Dorsolateral prefrontal cortex (tissue), 118 donors: ENCODE measurements around the gene TEKT3. TPM values are rescaled to one million over a fixed set of nuclear protein-coding genes. Genes with fewer than 3 reads are reported as not detected.

Source experiments
- total RNA-seq, 120 experiments: library from RNA; stranded (reverse); gene quantifications; one replicate each; pipeline versions ENCODE4 v1.2.3 to v1.2.4, GENCODE V29; 2022

Gene TEKT3
- total RNA-seq, 120 experiments from 2014 or later, result 0.44 to 7.4 (median 2.7) TPM; not detected in 4

Other genes starting within 250 kb of the TEKT3 start
- gene PMP22, start 76.3 kb downstream of the TEKT3 start, total RNA-seq, result 100 to 1,000 TPM in 76 of 120 experiments, 10 to 100 TPM in 44; 40.1 to 373 (median 122) TPM
- gene CDRT4, start 126.0 kb upstream of the TEKT3 start, total RNA-seq, result 10 to 100 TPM; 13.1 to 43.0 (median 28.2) TPM
- 10 to 100 TPM; 18.0 to 55.7 (median 33.4) TPM for gene TVP23C, start 221.9 kb upstream of the TEKT3 start, total RNA-seq